Dermis microvascular lymphatic vessel endothelial cell (primary cell): Measurements from ENCODE around the gene GRAMD2B. TPM values are rescaled to one million over a fixed set of nuclear protein-coding genes. Genes with fewer than 3 reads are reported as not detected.

Source experiments
- DNase-seq, 2 donors: peaks; one replicate each; pipeline versions ENCODE4 v3.0.0 to v3.0.0-alpha.2; 2010; ENCODE audit warnings: low read depth in 2 of 2
- total RNA-seq: library from RNA; depleted of rRNA; stranded (reverse); fragments of >200 nt; gene quantifications from 2 replicates; pipeline ENCODE4 v1.2.1, GENCODE V29; 2014

The GRAMD2B gene
- total RNA-seq, 1 donor from 2014 or later = 8.5 TPM

- no peak for DNase-seq
Observed at GRCh38 chr5:126477294-126478117, 54.3 kb downstream of the GRAMD2B start.

DNA sequence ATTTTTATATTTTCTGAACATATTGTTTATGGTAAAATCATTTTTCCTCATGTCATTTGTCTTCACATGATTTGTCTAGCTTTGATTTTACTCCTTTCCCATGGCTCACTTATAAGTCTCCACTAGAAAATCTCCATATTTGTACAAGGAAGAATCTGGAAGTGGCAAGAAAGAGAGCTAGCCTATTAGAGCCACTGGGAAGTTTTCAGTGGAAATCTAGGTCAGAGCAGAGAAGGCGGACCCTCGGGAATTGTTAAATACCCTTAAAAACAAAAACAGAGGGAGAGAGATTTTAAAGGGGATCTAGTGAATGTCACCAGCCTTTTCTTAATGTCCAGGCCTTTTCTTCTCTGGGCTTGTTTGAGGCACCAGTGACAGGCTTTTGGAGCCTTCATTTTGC is 56.6 kb downstream of the GRAMD2B start:
- DNase-seq = no peak

- DNase-seq = no peak
Observed at GRCh38 chr5:126480824-126481223, 57.6 kb downstream of the GRAMD2B start.

DNA sequence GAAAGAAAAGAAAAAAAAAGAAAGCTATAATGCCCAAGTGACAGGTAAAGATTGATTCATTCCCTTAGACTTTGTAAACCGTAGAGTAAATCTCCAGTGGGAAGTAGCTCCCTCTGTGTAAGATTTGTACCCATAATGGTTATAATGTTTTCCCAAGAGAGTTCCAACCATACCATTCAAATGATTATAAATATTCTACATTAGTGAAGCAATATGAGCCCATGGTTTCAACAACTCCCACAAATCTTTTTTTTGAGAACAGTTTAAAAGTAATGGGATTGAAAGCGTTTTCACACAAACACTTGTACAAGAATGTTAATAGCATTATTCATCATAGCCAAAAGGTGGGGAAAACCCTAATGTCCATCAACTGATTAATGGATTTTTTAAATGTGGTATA is 58.0 kb downstream of the GRAMD2B start:
- DNase-seq = no peak

DNA sequence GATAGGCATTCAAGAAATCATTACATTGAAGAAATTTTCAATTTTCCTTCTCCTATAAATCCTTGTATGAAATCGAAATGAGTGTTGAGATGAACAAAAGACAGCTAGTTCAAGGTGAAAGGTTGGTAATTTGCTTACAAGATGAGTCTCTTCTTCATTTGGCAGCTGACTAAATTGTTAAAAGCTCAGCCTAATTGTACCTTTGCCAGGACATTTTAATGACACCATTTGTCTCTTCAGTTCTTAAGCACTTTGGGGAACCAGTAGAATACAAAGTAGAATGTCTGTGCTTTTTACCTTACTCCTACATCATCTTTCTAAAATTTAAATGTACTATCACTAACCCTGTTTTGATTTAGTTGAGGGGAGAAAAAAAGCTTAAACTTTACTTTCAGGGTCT is 59.4 kb downstream of the GRAMD2B start:
- no peak for DNase-seq

GRCh38 chr5:126483156-126483555 is 59.9 kb downstream of the GRAMD2B start:
- DNase-seq = peak in 1 of 2 donors; percentile 41

- no peak for DNase-seq
Observed at GRCh38 chr5:126484253-126484652, 61.0 kb downstream of the GRAMD2B start.

DNA sequence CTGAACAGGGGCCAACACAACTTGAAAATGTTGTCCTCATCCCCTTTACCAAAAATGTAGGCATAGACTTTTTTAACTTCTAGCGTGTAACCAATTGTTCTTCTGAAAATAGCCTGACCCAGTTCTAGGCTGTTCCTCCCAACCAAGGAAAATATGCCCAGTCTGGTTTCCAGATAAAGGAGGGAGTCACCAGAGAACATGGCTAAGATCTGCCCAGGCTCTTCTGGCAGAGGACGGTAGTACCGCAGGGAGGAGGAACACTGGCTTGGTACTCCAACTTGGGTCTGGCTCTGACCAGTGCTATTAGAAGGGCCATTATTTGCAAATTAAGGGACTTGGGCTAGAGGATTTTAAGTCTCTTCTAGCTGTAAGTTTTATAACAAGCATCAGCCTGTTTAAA is 63.1 kb downstream of the GRAMD2B start:
- no peak for DNase-seq

DNA sequence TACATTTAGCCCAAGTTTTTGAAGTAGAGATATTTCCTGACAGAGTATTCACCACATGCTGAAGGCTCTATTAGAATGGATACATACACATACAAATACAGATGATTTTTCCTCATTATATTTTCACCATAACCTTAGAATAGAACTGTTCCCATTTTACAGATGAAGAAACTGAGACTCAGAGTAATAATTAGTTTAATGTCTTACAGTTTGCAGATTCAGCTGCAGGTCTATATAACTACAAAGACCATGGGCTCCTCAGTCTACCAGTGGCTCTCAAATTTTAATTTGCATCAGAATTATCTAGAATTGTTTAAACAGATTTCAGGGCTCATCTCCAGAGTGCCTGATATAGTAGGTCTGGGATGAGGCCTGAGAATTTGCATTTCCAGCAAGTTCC is 64.4 kb downstream of the GRAMD2B start:
- no peak for DNase-seq

GRCh38 chr5:126488443-126489065 is 65.3 kb downstream of the GRAMD2B start:
- DNase-seq = no peak

GRCh38 chr5:126490167-126490940 is 67.1 kb downstream of the GRAMD2B start:
- DNase-seq = no peak

- DNase-seq = peak in 1 of 2 donors; percentile 8
Observed at GRCh38 chr5:126492939-126493338, 69.7 kb downstream of the GRAMD2B start.

- DNase-seq = no peak
Observed at GRCh38 chr5:126494393-126494792, 71.2 kb downstream of the GRAMD2B start.

GRCh38 chr5:126497506-126497905 is 74.3 kb downstream of the GRAMD2B start:
- no peak for DNase-seq

DNA sequence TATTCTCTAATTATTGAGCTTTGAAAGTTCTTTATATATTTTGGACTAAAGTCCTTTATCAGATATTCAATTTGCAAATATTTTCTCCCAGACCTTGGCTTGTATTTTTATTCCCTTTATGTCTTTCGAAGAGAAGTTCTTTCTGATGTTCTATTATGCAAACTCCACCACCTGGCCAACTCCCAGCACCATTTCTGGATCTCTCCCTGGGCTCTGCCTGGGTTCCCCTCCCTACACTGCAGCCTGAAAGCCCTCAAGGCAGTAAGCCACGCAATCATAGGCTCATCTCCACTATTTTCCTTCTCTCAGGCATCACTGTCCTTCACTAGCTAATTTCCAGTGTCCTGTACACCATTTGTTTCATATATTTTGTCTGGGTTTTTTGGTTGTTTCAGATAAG is 76.1 kb downstream of the GRAMD2B start:
- DNase-seq = no peak

DNA sequence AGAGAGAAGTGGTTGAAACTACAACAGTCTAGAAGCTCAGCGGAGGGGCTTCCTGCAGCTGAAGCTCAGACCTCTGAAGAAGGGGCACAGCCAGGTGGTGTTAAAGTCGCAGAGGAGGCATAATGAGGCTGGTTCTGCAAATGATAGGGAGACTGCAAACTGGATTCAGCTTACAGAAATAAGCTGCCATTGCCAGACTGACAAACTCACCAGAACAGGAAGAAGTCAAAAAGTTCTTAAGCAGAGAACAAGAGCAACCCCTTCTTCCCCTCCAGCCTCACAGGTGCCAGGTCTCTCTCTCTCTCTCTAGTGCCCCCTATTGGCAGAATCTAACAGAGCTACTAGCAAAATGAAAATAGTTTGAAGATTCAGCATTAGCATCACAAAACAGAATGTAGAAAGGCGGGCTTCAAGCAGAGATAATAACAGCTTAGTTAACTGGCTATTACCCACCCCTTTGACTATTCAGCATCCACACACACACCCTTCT is 76.7 kb downstream of the GRAMD2B start:
- peak in 1 of 2 donors; percentile 34 for DNase-seq

GRCh38 chr5:126501448-126501847 is 78.2 kb downstream of the GRAMD2B start:
- no peak for DNase-seq

GRCh38 chr5:126503602-126504104 is 80.4 kb downstream of the GRAMD2B start:
- DNase-seq = peak in 1 of 2 donors; percentile 58

DNA sequence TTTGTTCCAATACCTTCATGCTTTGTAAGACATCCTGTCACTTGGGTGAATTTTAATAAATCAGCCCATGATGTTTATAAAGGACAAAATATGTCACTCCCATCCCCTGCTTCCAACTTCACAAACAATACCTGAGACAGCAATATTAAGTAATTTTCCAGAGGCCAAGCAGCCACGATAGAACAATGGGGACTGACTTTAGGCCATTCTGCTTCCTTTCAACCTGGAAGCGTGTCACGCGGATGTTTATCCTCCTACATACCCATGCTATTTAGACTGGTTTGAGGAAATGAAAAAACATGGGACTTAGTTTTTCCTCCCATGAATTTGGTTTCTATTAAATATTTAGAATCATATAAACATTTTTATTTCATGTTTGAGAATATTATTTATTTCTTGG is 82.9 kb downstream of the GRAMD2B start:
- peak; percentile 18 to 52 for DNase-seq

DNA sequence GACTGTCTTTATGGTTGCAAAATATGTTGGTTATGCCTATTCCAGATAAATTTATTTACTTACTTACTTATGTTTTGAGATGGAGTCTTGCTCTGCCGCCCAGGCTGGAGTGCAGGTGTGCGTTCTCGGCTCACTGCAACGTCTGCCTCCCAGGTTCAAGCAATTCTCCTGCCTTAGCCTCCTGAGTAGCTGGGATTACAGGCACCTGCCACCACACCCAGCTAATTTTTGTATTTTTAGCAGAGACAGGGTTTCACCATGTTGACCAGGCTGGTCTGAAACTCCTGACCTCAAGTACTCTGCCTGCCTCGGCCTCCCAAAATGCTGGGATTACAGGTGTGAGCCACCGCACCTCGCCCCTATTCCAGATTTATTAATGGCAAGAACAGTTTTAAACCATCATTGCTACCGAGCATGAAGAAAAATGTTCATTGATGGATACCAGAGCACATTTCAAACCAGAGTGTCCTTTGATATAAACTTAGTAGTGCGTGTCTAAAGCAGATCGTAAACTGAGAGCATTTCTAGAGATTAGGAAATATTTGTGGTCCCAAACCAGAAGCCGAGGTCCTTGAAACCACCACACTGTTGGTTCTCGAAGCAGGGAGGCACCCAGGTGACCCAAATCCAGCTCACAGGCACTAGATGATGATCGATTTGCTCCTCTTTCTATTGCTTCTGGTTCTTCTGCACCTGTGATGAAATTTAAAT is 85.2 kb downstream of the GRAMD2B start:
- no peak for DNase-seq

- DNase-seq = peak in 1 of 2 donors; percentile 63
Observed at GRCh38 chr5:126508962-126509279, 85.7 kb downstream of the GRAMD2B start.
